Esophagus muscularis mucosa (tissue), 4 donors: ENCODE measurements around the gene CDK5RAP2.

Source experiments
- EP300 ChIP-seq: sonication (generic); formaldehyde crosslinking; IDR thresholded peaks from one replicate; pipeline ENCODE4 v1.6.1; 2017; ENCODE audit warnings: antibody characterized with exemption
- POLR2A ChIP-seq: fragments of 450-650 bp; IDR thresholded peaks from one replicate; pipeline ENCODE4 v1.6.1; 2017; ENCODE audit warnings: antibody characterized with exemption, moderate library complexity, mild to moderate bottlenecking, low read depth
- POLR2AphosphoS5 ChIP-seq, 2 donors: sonication (generic); formaldehyde crosslinking; IDR thresholded peaks; one replicate each; pipeline ENCODE4 v1.6.1; 2017; ENCODE audit warnings: antibody characterized with exemption in 2 of 2
- TF ChIP-seq, protein P1 (sequence below), 3 experiments: fragments of 200-600 bp in 2 of 3; fragments of 450-650 bp in 1 of 3; sonication (generic) in 2 of 3; IDR thresholded peaks; one replicate each; pipeline ENCODE4 v1.5.1; 2017 to 2019; ENCODE audit warnings: antibody characterized with exemption in 3 of 3, mild to moderate bottlenecking in 2 of 3, moderate library complexity in 1 of 3

DNA sequence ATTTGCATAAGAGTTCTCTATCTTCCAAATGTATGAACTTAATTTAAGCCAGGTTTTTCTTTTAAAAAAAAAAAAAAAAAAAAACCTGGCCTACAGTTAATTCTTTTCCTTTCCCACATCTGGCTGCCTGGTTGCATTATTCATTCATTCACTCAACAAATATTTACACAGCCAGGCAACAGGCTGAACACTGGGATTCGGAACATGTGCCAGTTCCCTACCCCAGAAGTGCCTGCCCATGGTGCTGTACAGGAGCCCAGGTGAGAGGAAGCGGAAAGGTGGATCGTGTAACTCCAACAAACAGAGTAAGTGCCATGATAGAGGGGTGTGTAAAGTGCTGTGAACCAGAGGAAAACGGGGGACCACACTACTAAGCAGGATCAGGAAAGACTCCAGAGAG, 93.6 kb downstream of the CDK5RAP2 start:
- TF ChIP-seq, protein P1, sequence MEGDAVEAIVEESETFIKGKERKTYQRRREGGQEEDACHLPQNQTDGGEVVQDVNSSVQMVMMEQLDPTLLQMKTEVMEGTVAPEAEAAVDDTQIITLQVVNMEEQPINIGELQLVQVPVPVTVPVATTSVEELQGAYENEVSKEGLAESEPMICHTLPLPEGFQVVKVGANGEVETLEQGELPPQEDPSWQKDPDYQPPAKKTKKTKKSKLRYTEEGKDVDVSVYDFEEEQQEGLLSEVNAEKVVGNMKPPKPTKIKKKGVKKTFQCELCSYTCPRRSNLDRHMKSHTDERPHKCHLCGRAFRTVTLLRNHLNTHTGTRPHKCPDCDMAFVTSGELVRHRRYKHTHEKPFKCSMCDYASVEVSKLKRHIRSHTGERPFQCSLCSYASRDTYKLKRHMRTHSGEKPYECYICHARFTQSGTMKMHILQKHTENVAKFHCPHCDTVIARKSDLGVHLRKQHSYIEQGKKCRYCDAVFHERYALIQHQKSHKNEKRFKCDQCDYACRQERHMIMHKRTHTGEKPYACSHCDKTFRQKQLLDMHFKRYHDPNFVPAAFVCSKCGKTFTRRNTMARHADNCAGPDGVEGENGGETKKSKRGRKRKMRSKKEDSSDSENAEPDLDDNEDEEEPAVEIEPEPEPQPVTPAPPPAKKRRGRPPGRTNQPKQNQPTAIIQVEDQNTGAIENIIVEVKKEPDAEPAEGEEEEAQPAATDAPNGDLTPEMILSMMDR (IDR thresholded peaks at IDR 0.05), result no peak
- TF ChIP-seq EP300 (no peak), POLR2A (no peak), POLR2AphosphoS5 (IDR thresholded peaks at IDR 0.05) (no peak)
